ENCODE results near the gene SCRN2.

SCRN2 gene

GRCh38 chr17:47872019-47872650, 31.1 kb upstream of the SCRN2 start:
- DNase-seq (ENCODE audit: low spot score), result peak; percentile 52

- DNase-seq (ENCODE audit: low spot score), result no peak
Measured at GRCh38 chr17:47871048-47871447, 30.0 kb upstream of the SCRN2 start.

- DNase-seq (ENCODE audit: low spot score), result no peak
Measured at GRCh38 chr17:47870056-47870455, 29.0 kb upstream of the SCRN2 start.

- DNase-seq (ENCODE audit: low spot score), result no peak
Measured at GRCh38 chr17:47869114-47869513, 28.0 kb upstream of the SCRN2 start.

GRCh38 chr17:47867813-47868533, 26.9 kb upstream of the SCRN2 start:
- DNase-seq (ENCODE audit: low spot score), result no peak

GRCh38 chr17:47866941-47867340, 25.9 kb upstream of the SCRN2 start:
- no peak for DNase-seq (ENCODE audit: low spot score)

GRCh38 chr17:47864791-47865216, 23.7 kb upstream of the SCRN2 start:
- peak; percentile 22 for DNase-seq (ENCODE audit: low spot score)

- DNase-seq (ENCODE audit: low spot score), result peak; percentile 84
Measured at GRCh38 chr17:47862621-47863440, 21.8 kb upstream of the SCRN2 start.

GRCh38 chr17:47860386-47860785, 19.3 kb upstream of the SCRN2 start:
- no peak for DNase-seq (ENCODE audit: low spot score)

GRCh38 chr17:47857551-47858455, 16.7 kb upstream of the SCRN2 start:
- no peak for DNase-seq (ENCODE audit: low spot score)

- no peak for DNase-seq (ENCODE audit: low spot score)
Measured at GRCh38 chr17:47856830-47857229, 15.8 kb upstream of the SCRN2 start.

GRCh38 chr17:47855737-47856136, 14.7 kb upstream of the SCRN2 start:
- no peak for DNase-seq (ENCODE audit: low spot score)

- DNase-seq (ENCODE audit: low spot score), result no peak
Measured at GRCh38 chr17:47853616-47854015, 12.5 kb upstream of the SCRN2 start.

GRCh38 chr17:47852113-47852949, 11.3 kb upstream of the SCRN2 start:
- no peak for DNase-seq (ENCODE audit: low spot score)

GRCh38 chr17:47851764-47852112, 10.7 kb upstream of the SCRN2 start:
- no peak for DNase-seq (ENCODE audit: low spot score)

- DNase-seq (ENCODE audit: low spot score), result peak; percentile 85
Measured at GRCh38 chr17:47850692-47851573, 9.9 kb upstream of the SCRN2 start, which contains the start of gene SP6. Gene SP6, minus strand, starts transcription at chr17:47851163. Its CDS starts 2,734 bp downstream, at chr17:47848429.

- no peak for DNase-seq (ENCODE audit: low spot score)
Measured at GRCh38 chr17:47850373-47850691, 9.3 kb upstream of the SCRN2 start.

GRCh38 chr17:47848198-47848513, 7.1 kb upstream of the SCRN2 start:
- no peak for DNase-seq (ENCODE audit: low spot score)

GRCh38 chr17:47847341-47848197, 6.5 kb upstream of the SCRN2 start:
- DNase-seq (ENCODE audit: low spot score), result no peak

All from GM03348 (cell line).